ENCODE measurements around the gene BLMH. TPM values are rescaled to one million over a fixed set of nuclear protein-coding genes. Genes with fewer than 3 reads are reported as not detected.

BLMH gene
- polyA plus RNA-seq, 1 of the 3 experiments (the other 2 are of a cell fraction): 19.4 TPM

DNA sequence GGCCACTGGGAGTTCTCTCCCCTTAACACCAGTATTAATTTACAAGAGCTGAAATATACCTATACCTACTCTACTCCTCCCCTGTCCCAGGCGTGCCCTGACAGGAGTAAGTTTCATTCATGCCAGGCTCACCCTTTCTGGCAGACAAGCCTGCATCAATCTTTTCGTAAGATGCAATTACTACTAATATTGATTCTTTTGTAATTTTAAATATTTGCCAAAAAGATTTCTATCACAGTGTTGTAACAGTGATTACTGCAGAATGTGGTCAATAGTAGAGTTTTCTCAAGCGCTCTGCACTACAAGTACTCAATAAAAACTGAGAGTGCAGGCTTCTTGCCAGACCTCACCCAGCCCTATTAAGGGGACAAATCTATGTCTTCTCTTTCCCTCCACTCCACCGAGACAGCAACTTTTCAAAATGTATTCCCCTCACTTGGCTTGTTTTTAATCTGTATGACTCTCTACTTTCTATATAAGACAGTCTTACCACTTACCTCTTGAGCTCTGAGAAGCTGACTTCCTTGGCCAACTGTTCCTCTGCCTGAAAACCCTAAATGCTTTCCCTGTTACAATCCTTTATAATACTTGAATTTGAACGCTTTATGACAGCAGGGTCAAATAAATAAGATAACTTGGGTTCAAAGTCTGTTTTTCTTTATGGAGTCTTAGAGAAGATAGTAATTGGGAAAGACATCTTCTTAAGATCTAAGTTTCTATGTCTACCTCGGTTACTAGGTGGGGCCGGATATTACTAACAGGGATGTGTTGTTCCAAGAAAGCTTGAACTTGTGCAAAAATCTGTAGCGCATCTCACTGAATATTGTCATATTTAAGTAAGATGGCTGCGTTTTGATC is 42.0 kb upstream of the BLMH start, which contains the start of gene TMIGD1:
Gene TMIGD1, minus strand, starts transcription at position 555 of the 858 bp plus-strand sequence. CDS start 1,924 bp downstream, outside the sequence.
- ChIA-PET CTCF (interaction anchor here (0.8 to 3.4 kb wide), 3 partner anchors 7 to 228 kb away, joined by 3 to 22 read pairs (median 5); no protein-coding TSS in a partner anchor), POLR2A (no interaction called here)
- H2AFZ ChIP-seq (ENCODE audit: low read depth): no peak within 1 kb of the TSS
- H3K4me1 ChIP-seq (ENCODE audit: control insufficient read depth in 1 of 2, insufficient read depth in 2 of 2, low read depth in 1 of 2, low read length in 1 of 2): peaks cover 2 to 8% of the 10 kb centered on the region in 2 experiments; a peak in 2 of 4 replicates
- H4K20me1 ChIP-seq (ENCODE audit: insufficient read depth): no peaks in the 10 kb centered on the region
- no peaks in the 10 kb centered on the region for H3K9me2 ChIP-seq
- H3K36me3 ChIP-seq (replicated peaks in 1 of 2; ENCODE audit: control insufficient read depth in 1 of 2, insufficient read depth in 2 of 2, low read length in 1 of 2): no peaks in the 10 kb centered on the region
- WGBS (ENCODE audit: low lambda C conversion rate): 90% methylated on average over 9 of the region's 9 CpGs
- H3K79me2 ChIP-seq (ENCODE audit: insufficient read depth): no peaks in the 10 kb centered on the region
- H3K9ac ChIP-seq: no peak within 1 kb of the TSS
- no peaks in the 10 kb centered on the region for H3K9me3 ChIP-seq
- peaks cover 11% of the 10 kb centered on the region for H3F3A ChIP-seq (replicated peaks; ENCODE audit: insufficient read depth)
- peak within 1 kb of the TSS in 1 of 2 experiments; percentile 83; a peak in 1 of 4 replicates for H3K27ac ChIP-seq (ENCODE audit: low read depth in 2 of 2, low read length in 1 of 2)
- H3K4me2 ChIP-seq: peak within 1 kb of the TSS; percentile 30; the same call in 1 of the 2 replicates
- no peak for DNase-seq
- H3K27me3 ChIP-seq (ENCODE audit: insufficient read depth): no peaks in the 10 kb centered on the region
- H3K4me3 ChIP-seq (ENCODE audit: low read depth in 2 of 2, low read length in 1 of 2): no peak within 1 kb of the TSS
- no peak for TF ChIP-seq EP300 (IDR thresholded peaks at IDR 0.05; ENCODE audit: borderline replicate concordance in 1 of 2, low read depth in 1 of 2, low read length in 1 of 2)
- TF ChIP-seq TAF1 (IDR thresholded peaks at IDR 0.05; ENCODE audit: borderline replicate concordance, low read depth, low read length): no peak

DNA sequence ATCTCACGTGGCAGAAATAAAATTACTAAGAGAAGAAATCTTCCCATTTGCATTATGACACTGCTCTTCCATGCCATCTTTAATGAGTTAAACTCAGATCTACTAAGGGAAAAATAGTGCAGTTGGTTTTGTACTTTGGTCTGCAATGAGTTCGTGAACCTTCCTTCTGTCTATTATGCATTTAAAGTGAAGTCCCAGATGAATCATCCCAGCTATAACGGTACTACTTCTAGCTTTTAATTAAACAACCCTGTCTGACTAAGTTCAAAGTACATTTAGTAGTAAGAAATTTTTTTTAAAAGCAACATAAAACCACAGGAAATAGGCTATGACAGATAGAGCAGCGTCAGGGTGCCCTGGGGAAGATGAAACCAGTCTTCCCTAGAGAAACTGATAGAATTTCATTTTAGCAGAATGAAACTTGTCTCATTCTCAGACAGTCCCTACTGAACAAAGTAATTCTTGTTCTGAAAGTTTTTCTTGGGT is 40.4 kb upstream of the BLMH start:
- ChIA-PET POLR2A (no interaction called here), CTCF (interaction anchor here (6.5 kb wide), 1 partner anchor 7 kb away, joined by 54 read pairs; no protein-coding TSS in a partner anchor)
- 30% methylated on average over 4 of the region's 4 CpGs for WGBS (ENCODE audit: low lambda C conversion rate)
- Histone ChIP-seq H3K4me2 (peak overlapping the region; percentile 30; the same call in 1 of the 2 replicates), H3K27ac (ENCODE audit: low read depth in 2 of 2, low read length in 1 of 2) (peak overlapping the region in 1 of 2 experiments; percentile 83; a peak in 3 of 4 replicates), H3K4me3 (ENCODE audit: low read depth in 2 of 2, low read length in 1 of 2) (no peak overlapping the region), H2AFZ (ENCODE audit: low read depth) (peak overlapping the region; percentile 30), H3K9me2 (no peaks in the 10 kb centered on the region), H4K20me1 (ENCODE audit: insufficient read depth) (no peaks in the 10 kb centered on the region), H3K36me3 (replicated peaks in 1 of 2; ENCODE audit: control insufficient read depth in 1 of 2, insufficient read depth in 2 of 2, low read length in 1 of 2) (no peaks in the 10 kb centered on the region), H3K9ac (no peak overlapping the region; the same call in 1 of the 2 replicates), H3K27me3 (ENCODE audit: insufficient read depth) (no peaks in the 10 kb centered on the region), H3K79me2 (ENCODE audit: insufficient read depth) (no peaks in the 10 kb centered on the region), H3F3A (replicated peaks; ENCODE audit: insufficient read depth) (peaks cover 11% of the 10 kb centered on the region), H3K9me3 (no peaks in the 10 kb centered on the region), H3K4me1 (ENCODE audit: control insufficient read depth in 1 of 2, insufficient read depth in 2 of 2, low read depth in 1 of 2, low read length in 1 of 2) (peaks cover 0 to 8% of the 10 kb centered on the region in 2 experiments; a peak in 1 of 4 replicates)
- DNase-seq: no peak
- TF ChIP-seq RXRA (IDR thresholded peaks at IDR 0.05; ENCODE audit: borderline replicate concordance, low read depth) (0 out of 2 replicates have a peak, but pooled peaks have one; percentile 43), SMC3 (IDR thresholded peaks at IDR 0.05; ENCODE audit: low read depth, low read length) (no peak), TCF12 (IDR thresholded peaks at IDR 0.05) (peak; percentile 47), GATA2 (CRISPR knock-in tag; IDR thresholded peaks at IDR 0.05) (no peak), ELF1 (IDR thresholded peaks at IDR 0.05) (no peak), RCOR1 (IDR thresholded peaks at IDR 0.05; ENCODE audit: low read length) (no peak), NRF1 (IDR thresholded peaks at IDR 0.05; ENCODE audit: low read depth, low read length) (no peak), NFIC (IDR thresholded peaks at IDR 0.05; ENCODE audit: borderline replicate concordance) (no peak), YY1 (IDR thresholded peaks at IDR 0.05; ENCODE audit: low read depth) (no peak), MXI1 (IDR thresholded peaks at IDR 0.05; ENCODE audit: low read depth, low read length) (no peak), MEF2A (IDR thresholded peaks at IDR 0.05; ENCODE audit: borderline replicate concordance, low read depth) (no peak), POLR2AphosphoS5 (IDR thresholded peaks at IDR 0.05; ENCODE audit: low read depth, low read length) (no peak), JUND (IDR thresholded peaks at IDR 0.05) (peak; percentile 38; the same call in 1 of the 2 replicates), FOSL2 (IDR thresholded peaks at IDR 0.05; ENCODE audit: borderline replicate concordance, low read depth) (peak; percentile 54; the same call in 1 of the 2 replicates), EP300 (IDR thresholded peaks at IDR 0.05; ENCODE audit: borderline replicate concordance in 1 of 2, low read depth in 1 of 2, low read length in 1 of 2) (peak in 1 of 2 experiments; percentile 33; a peak in 1 of 4 replicates), TAF1 (IDR thresholded peaks at IDR 0.05; ENCODE audit: borderline replicate concordance, low read depth, low read length) (no peak)
- TF ChIP-seq, protein P1, sequence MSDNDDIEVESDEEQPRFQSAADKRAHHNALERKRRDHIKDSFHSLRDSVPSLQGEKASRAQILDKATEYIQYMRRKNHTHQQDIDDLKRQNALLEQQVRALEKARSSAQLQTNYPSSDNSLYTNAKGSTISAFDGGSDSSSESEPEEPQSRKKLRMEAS (IDR thresholded peaks at IDR 0.05; ENCODE audit: low read depth): no peak
- TF ChIP-seq, protein P2, sequence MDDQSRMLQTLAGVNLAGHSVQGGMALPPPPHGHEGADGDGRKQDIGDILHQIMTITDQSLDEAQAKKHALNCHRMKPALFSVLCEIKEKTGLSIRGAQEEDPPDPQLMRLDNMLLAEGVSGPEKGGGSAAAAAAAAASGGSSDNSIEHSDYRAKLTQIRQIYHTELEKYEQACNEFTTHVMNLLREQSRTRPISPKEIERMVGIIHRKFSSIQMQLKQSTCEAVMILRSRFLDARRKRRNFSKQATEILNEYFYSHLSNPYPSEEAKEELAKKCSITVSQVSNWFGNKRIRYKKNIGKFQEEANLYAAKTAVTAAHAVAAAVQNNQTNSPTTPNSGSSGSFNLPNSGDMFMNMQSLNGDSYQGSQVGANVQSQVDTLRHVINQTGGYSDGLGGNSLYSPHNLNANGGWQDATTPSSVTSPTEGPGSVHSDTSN (IDR thresholded peaks at IDR 0.05): peak; percentile 68; the same call in 1 of the 2 replicates
